Tibial nerve (tissue), 3 donors: ENCODE data around the gene VAMP4.

Source experiments
- CTCF ChIP-seq, 5 experiments: fragments of 200-600 bp in 3 of 5; fragments of 450-650 bp in 2 of 5; sonication (generic) in 3 of 5; IDR thresholded peaks; one replicate each; pipeline ENCODE4 v1.5.1; 2016 to 2019; ENCODE audit warnings: antibody characterized with exemption in 5 of 5, mild to moderate bottlenecking in 3 of 5, moderate library complexity in 2 of 5
- POLR2A ChIP-seq, 2 donors: fragments of 450-650 bp; IDR thresholded peaks; one replicate each; pipeline ENCODE4 v1.6.1; 2017; ENCODE audit warnings: antibody characterized with exemption in 2 of 2, mild to moderate bottlenecking in 2 of 2, moderate library complexity in 2 of 2

- TF ChIP-seq POLR2A (IDR thresholded peaks at IDR 0.05) (no peak), CTCF (IDR thresholded peaks at IDR 0.05) (no peak)
These were observed 78.6 kb downstream of the VAMP4 start for GRCh38 chr1:171663036-171663853.
